C4-2B (cell line): ENCODE data around the gene FTCDNL1.

ENCODE experiments used
- ZFX ChIP-seq: fragments of 450-650 bp; IDR thresholded peaks from 2 replicates; pipeline ENCODE4 v1.6.1; 2017
- TF ChIP-seq, protein P1 (sequence below): fragments of 450-650 bp; conservative IDR thresholded peaks from 2 replicates; pipeline ENCODE4 v1.5.1; 2017; ENCODE audit warnings: mild to moderate bottlenecking

DNA sequence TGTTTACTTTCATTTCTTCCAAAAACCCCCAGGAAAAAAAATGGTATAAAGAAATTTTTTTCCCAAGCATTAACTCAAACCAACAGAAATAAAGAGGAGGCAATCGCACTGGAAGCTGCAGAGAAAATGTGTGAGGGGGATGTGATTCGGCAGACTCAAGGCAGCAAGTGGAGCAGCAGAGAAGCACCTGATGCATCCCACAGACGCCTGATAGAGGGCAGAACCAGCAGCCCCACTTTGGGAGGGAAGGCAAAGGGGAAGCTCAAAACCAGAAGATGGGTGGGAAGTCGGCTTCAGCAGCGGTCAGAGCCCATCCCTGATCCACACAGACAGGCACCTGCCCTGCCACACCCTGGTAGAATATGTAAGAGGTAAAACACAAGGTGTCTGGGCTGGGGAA, 12.6 kb downstream of the FTCDNL1 start:
- TF ChIP-seq, protein P1, sequence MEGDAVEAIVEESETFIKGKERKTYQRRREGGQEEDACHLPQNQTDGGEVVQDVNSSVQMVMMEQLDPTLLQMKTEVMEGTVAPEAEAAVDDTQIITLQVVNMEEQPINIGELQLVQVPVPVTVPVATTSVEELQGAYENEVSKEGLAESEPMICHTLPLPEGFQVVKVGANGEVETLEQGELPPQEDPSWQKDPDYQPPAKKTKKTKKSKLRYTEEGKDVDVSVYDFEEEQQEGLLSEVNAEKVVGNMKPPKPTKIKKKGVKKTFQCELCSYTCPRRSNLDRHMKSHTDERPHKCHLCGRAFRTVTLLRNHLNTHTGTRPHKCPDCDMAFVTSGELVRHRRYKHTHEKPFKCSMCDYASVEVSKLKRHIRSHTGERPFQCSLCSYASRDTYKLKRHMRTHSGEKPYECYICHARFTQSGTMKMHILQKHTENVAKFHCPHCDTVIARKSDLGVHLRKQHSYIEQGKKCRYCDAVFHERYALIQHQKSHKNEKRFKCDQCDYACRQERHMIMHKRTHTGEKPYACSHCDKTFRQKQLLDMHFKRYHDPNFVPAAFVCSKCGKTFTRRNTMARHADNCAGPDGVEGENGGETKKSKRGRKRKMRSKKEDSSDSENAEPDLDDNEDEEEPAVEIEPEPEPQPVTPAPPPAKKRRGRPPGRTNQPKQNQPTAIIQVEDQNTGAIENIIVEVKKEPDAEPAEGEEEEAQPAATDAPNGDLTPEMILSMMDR, result no peak
- TF ChIP-seq ZFX, result no peak
